Activated CD4-positive, alpha-beta T cell treated with anti-CD3 and anti-CD28 coated beads for 4 hours (primary cell): ENCODE measurements around the gene PAX8.

ENCODE experiments used
- DNase-seq, 2 donors: peaks; one replicate each; pipeline ENCODE4 v3.0.0-alpha.2; 2020

The PAX8 gene

DNA sequence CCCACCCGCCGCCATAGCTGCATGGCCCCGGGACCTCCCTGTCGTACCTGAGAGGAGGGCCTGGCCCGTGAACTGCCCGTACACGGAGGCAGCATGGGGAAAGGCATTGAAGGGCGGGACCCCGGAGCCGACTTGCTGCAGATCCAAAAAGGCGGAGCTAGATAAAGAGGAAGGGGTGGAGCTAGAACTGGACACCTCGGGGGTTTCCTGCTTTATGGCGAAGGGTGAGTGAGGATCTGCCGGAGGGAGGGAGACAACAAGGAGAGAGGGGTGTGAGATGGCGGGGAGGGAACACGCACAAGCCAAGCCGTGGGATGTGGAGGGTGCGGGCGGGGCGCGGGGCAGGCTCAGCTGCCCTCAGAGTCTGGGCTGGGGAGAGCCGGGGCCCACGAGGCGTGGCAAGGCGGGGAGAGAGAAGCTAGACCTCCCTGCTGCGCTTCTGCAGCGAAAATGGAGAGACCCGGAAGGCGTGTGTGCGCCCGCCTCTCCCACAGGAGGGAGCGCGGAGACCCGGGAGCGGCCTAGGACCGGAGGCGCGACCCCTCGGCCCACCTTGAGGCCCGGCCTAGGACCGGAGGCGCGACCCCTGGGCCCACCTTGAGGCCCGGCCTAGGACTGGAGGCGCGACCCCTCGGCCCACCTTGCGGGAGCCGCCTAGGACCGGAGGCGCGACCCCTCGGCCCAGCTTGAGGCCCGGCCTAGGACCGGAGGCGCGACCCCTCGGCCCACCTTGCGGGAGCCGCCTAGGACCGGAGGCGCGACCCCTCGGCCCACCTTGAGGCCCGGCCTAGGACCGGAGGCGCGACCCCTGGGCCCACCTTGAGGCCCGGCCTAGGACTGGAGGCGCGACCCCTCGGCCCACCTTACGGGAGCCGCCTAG lies 43.1 kb downstream of the PAX8 start:
- DNase-seq: peak; percentile 51 to 61

DNA sequence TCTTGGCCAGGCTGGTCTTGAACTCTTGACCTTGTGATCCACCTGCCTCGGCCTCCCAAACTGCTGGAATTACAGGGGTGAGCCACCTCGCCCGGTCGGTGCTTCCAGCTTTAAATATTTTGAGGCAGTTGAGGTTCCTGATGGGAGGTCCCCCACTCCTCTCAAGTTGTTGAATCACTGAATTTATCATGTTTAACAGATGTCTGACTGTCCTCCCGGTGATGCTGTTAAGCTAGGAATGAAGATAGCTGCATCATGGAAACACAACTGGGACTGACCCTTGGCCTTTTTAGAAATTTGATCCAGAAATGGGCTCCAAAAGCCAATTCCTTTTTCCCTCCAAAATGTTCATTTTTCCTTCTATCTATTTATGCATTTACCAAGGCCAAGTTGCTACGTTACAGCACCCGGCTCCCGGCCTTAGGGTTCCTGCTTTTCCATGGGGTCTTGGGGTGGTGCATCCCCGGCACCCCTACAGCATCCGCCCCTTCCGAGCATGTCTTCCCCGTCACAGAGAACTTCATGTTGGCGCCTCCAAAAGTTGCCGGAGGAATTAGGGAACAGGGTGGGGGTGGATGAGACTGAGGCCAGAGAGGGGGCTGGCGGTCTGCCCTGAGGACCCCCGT lies 43.9 kb downstream of the PAX8 start:
- no peak for DNase-seq

DNA sequence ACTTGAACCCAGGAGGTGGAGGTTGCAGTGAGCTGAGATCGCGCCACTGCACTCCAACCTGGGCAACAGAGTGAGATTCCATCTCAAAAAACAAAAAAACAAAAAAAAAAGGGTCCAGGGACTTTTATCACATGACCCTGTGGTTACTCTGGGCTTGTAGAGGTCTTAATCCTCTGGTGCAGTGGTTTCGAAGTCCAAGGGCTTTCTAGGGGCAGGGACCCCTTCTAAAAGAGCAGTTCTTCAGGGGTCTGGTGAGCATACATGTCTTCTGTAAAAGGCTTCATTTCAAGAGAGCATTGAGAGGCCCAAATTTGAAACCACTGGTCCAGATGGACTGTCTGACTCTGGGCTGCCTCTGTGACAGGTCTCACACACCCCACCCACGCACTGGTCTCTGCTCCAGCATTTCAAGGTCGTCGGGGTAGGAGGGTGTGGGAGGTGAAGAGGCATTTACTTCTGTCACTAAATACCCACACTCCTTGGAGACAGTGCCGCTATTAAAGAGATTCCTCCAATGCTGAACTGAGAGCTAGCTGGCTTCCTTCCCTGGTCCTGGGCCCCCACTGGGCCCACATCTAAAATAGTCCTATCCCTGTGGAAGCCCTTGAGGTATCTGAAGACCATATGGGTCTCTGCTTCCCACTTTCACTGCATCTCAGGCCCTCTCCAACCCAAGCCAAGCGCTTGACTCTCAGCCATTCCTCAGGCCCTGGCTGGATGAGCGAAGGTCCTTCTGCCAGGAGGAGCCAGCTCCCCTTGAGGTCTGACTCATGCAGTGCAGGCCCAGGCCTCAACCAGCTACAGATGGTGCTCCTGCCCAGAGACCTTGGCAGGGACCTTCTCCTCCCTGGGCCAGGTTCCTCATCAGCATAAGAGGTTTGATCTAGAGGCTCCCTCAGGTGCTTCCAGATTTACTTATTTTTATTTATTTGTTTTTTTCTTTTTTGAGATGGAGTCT lies 44.8 kb downstream of the PAX8 start:
- no peak for DNase-seq

DNA sequence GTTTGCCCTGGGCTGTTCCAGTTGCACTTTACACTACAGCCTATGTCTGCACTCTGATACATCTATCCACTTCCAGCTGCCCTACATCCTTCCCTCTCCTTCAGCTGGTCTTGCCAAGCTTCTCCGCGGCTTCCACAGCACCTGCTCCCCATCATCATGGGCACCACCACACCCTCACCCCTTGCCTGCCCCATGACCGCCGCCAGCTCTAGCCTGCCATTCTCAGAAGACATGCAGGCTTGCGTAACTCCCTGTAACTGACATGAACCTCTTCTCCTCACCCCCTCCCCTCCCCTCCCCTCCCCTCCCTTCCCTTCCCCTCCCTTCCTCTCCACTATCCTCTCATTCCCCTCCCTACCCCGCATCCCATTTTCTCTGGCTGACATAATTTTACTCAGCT lies 46.0 kb downstream of the PAX8 start:
- DNase-seq: no peak

DNA sequence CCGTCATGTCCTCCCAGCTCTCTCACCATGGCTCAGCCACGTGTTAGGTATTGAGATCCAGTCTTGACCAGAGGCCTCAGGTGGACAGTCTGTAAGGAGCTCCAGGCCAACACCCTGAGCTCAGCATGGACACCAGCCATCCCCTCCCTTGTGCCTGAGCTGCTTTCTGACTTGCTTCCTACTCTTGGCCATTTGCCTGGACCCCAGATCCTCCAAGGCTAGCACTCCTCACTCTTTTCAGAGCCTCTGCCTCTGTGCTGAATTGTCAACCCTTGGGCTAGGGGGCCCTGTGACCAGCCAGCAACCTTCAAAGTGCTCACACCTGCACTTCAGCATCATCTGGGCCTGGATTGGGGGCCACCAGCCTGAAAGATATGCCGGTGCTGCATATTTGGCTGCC lies 46.6 kb downstream of the PAX8 start:
- no peak for DNase-seq

DNA sequence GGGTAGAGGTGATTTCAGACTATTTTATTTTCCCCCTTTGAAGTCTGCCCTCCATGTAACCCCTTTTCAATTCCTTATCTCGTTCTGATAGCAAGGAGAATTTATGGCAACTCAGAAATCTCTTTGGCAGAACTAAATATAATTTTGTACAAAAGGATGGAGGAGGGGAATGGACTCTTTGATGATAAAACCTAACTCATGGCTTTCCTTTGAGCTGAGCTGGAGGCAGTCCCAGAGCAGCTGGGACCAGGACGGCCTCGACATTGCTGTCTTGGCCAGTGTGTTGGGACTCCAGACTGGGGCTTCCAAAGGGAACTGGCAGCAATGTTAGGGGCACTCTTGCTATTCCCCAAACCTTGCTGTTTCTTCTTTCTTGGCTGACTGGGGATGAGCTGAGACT lies 47.7 kb downstream of the PAX8 start:
- DNase-seq: no peak

DNA sequence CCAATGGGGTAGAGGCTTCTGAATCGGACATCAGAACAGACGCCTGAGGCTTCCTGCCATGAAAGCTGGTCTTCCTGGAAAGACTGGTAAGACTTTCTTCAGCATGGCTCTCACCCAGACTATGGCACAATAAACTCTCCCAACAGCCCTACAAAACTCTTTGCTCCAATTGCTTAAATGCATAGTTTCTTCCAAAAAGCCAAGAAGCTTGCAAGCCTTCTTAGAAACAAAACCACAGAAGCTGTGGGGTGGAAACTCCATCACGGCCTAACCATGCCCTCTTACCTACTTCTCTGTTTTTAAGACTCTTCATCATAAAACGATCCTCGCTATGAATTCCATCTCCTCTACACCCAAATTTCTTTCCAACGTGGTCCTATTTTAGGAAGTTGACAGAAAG lies 48.2 kb downstream of the PAX8 start:
- DNase-seq: no peak

DNA sequence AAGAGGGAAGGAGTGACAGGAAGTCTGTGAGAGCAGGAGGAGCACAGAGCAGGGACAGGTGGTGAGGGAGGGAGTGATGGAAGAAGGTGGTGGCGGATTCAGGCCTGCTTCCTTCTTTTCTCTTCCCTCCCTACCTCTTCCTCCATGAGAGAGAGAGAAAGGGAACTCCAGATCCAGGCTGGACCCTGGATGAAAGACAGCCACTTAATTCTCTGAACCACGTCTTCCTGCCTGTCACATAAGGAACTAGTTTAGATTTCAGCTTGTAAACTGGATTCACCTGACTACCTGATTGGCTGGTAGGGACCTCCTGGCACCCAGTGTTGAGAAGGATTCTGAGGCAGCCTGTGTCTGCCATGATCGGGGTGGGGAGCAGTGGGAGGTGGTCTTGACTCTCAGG lies 48.9 kb downstream of the PAX8 start:
- no peak for DNase-seq

DNA sequence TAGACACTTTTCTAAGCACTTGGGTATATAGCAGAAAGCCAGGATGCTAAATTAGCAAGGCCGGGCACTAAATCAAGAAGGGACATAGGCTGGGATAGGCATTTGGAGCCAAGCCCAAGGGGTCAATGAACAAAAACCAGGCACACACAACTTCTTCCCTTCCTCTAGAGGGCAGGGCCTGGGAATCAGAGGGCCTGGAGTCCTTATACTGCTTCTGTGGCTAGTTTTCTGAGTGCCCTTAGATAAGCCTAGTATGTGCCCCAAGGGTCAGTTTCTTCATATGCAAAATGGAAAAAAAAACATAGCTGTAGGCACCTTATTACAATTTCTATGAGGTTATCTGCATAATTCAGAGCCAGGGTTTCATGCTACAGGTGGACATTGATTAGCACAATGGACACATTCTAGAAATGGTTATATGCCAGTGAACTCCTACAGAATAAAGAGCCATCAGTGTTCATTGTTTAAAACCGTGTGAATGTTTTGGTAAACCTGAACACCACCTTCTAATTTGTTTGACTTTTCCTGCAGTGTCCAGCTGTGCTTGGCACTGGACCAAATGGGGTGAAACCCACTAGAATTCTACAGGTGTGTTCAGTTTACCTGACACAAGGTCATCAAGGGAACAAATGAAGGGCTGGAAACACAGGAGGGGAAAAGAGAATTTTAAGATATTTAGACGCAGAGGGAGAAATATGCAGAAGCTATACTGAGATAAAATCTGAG lies 49.6 kb downstream of the PAX8 start:
- no peak for DNase-seq

DNA sequence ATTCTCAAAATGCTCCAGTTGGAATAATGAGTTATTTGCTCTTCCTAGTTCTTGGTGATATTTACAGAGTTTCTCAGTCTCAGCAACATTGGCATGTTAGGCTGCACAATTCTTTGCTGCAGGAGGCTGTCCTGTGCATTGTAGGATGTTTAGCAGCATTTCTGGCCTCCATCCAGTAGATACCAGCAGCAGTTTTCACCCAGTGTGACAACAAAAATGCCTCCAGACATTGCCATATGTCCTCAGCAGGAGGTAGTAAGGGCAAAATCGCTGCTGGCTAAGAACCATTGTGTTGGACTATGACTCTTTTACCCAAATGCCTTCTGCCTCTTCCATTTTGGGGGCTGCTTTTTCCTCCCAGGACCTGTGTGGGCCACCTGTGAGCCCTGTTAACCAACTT lies 50.4 kb downstream of the PAX8 start:
- DNase-seq: no peak

DNA sequence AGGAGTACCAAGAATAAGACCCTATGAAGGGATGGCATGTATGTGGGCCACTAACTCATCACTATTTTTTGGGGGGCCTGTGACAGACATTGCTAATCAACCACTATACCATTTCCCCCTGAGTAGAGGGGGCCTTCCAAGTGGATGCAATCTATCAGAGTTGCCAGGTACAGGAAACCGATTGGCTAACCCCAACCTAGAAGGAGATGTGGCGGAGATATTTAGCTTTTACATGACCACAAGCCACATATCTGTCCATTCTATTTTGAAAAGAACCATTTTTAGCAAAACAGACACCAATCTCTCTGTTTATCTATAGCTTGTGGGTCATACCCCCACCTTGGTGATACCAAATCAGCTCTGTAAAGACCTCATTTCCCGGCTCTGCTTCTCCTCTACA lies 51.0 kb downstream of the PAX8 start:
- DNase-seq: no peak

DNA sequence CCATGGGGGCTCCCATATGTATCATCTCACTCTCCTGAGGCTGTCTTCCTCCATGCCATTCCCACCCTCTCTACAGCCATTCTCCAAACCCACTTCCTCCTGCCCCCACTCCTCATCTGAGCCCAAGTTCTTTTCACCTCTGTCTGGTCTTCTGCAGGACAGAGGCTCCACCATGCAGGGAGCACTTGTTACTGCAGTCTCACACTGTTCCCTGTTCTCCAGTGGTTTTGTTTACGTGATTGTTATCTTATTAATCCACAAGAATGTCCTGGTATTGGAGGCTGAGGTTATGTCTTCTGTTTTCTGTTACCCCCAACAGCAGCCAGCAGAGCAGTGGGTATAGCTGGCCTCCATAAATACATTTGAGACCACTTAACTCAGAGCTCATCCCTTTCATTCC lies 51.4 kb downstream of the PAX8 start:
- no peak for DNase-seq

DNA sequence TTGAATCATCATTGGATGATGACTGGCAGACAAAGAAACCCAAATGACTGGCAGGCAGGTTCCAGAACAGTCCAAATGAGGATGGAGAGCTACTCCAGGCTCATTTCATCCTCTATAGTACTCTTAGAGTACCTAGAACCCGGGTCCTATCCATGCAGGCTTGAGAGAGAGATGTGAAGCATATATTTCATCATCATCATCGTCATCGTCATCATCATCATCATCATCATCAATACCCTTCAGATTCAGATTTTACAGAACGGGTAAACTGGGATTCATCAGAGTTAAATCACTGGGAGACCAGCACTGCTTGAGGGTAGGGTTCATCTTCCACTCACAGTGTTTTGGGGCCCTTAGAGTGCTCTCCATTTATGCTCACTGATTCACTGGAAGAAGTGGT lies 52.3 kb downstream of the PAX8 start:
- DNase-seq: no peak

DNA sequence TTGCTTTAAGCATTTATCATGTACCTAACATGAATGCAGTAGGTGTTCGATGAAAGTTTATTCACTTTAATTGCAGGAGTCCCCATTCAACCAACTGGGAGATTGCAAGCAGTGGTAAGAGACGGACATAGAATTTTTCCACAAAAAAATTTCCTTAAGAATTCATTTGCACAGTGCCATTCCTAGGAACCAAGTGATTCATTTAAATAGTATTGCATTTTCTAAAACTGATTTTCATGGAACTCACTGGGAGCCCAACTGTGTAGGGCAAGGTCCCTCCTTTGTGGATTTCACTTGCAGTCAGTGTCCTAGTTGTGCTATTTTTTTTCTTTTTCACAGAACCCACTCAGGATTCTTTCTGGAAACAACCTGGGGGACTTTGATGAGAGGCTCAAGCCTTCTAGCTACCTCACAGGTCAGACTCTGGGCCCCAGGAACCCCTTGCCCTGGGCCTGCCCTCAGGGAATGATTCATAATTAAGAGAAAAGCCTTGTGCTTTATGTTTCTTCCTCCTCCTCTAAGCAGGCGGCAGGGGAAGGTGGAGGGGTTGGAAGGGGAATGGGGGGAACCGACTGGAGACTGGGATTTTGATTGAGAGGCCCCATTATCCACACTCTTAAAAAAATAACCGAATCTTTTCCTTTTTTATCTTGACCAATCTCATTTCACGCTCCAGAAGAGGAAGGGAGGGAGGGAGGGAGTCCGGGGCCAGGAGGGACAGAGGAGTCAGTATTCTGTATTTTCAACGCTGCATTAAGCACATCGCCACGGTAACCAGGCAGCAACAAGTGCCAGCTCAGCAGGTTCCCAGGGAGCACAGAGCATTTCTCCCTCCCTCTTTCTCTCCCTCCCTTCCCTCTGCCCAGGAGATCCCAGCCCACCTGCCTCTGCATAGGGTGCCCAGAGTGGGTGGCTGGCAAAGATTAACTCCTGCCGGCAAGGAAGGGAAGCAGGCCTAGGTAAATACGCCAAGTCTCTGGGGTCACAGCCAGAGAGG lies 53.2 kb downstream of the PAX8 start:
- DNase-seq: no peak

DNA sequence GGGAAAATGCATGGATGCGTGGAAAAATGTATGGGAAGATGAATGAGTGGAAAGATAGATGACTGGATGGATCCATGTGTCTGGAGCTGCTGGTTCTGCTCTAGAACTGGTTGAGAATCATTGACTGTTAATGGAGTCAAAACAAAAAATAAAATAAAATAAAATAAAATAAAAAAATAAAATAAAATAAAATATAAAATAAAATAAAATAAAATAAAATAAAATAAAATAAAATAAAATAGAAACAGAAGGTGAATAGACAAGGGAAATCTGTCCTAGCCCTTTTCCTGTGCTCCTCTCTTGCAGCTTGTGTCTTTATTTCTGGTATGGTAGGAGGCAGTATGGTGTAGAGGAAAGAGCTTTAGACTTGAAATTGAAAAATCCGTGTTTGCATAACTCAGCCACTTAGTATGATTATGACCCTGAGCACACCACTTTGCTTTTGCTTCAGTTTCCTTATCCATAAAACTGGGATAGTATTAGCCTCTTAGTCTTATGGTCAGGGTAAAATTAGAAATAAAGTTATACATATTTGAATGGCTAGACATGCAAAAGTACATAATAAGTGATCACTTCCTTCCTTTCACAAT lies 54.0 kb downstream of the PAX8 start:
- DNase-seq: no peak

DNA sequence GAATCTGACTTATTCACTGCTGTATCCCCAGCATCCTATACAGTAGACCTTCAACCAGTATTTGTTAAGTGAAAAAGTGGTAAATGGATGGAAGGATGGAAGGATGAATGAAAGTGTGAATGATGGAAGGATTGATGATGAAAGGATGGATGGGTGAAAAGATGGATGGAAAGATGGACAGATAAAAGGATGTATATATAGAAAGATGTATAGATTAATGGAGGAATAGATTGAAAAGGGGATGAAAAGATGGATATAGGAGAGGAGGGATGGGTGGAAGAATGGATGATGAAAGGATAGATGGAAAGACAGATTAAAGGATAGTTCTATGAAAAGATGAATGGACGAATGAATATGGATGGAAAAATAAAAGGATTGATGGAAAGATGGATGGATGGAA lies 54.9 kb downstream of the PAX8 start:
- no peak for DNase-seq

DNA sequence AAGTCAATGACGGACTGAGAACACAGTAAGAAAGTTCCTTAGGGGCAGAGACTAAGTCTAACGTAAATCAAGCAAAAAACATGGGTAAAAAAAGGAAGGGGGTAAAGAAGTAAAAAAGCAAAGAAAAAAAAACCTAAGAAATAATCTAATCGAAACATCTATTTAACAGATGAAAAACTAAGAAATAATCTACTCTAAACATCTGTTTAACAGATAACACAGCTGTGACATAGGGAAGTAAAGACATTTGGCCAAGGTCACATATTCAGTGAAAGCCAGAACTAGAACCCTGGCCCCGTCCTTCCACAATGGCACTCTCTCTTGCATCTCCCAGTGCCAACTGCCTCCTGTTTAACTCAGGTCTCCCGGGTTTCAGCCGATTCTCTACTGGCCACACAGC lies 56.9 kb downstream of the PAX8 start:
- DNase-seq: no peak

DNA sequence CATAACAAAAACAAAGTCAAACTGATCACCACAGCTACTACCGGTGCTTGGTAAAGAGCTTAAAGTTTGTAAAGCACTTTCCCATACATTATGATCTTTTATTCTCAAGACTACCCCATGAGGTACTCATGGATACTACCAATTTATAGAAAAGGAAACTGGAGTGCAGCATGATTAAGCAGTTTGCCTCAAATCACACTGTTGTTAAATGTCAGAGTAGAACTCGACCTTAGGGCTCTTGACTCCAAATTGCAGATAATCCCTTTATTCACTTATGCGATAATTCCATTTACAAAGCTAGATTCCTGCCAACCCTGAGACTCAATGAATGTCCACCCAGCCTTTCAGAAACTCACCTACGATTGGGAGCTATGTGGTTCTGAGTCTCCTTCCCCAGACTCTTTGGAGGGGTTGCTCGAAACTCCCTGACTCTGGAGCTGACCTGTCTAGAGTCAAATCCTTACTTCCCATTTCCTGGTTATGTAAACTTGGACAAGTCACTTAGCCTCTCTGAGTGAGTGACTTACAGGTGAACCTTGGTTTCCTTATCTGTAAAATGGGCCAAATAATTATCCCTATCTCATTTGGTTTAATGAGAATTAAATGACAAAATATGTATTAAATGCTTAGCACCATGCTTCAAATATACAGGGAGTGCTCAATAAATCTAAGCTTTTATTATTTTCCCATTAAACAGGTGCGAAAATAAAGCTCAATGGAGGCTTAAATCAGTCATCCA lies 57.6 kb downstream of the PAX8 start:
- DNase-seq: no peak

DNA sequence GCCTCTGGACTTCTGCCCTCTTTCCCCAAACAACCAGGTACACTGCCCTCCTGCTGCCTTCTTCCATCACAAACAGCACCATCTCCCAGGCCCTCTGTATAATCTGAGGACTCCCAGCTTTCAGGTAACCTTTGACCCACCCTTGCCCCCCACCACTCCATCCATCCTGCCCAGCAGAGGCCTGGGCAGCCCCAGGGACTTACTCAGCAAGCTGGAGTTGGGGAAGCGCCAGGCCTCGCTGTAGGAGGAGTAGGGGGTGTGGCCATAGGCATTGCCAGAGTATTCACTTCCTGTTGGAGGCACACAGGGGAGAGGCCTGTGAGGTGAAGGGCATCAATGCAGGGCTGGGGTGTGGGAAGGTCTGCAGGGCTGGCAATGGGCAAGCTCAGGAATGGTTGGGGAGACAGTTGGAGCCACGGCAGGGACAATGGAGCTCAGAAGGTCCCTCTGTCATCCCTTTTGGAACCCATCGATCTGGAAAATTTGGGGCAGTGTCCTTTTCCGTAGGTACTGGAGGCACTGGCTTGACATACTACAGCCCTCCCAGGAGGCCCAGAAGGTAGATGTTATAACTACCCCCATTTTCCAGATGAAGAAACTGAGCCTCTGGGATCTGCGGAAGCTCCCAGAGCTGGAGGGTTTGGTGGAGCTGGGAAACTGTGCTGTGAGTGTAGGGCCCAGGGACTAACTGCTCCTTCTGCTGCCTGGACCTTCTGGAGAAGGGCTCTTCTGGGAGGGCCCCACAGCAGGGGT lies 58.7 kb downstream of the PAX8 start:
- no peak for DNase-seq

DNA sequence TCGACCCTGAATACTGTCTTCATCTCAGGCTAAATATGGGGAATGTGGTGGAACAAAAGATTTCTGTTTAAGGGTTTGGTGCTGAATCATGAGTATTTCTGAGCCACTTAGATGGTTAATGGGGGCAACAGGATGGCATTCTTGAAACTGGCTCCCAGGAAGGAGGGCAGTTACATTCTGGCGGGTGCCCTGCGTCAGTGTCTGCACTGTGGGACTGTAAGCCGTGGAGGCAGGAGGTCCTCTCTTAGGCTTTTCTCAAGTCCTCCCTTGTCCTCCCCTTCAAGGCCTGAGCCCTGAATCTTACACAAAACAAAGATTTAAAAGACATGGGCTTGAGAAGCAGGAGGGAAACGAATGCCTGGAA lies 59.2 kb downstream of the PAX8 start:
- no peak for DNase-seq
